SK-N-SH treated with all-trans-retinoic acid at 6 μM for 48 hours (cell line): ENCODE results near the gene FABP1.

Source experiments
- ATAC-seq: fragments of 200-7000 bp; cut with Tn5 transposase; 3 replicates; pipeline ENCODE4 v1.9.1; 2020; ENCODE audit warnings: mild to moderate bottlenecking, moderate library complexity
- ARNTL ChIP-seq: fragments of 450-650 bp; formaldehyde crosslinking; IDR thresholded peaks from 2 replicates; pipeline ENCODE4 v1.5.0; 2020; ENCODE audit warnings: low read depth, mild to moderate bottlenecking, moderate library complexity, borderline replicate concordance
- BACH2 ChIP-seq: fragments of 250-450 bp; sonication (Bioruptor Pico); IDR thresholded peaks from 2 replicates; pipeline ENCODE4 v1.9.0; 2021; ENCODE audit warnings: mild to moderate bottlenecking, borderline replicate concordance
- CREB5 ChIP-seq: fragments of 250-450 bp; sonication (Bioruptor Pico); IDR thresholded peaks from 2 replicates; pipeline ENCODE4 v1.5.1; 2020; ENCODE audit warnings: low read depth, mild to moderate bottlenecking, moderate library complexity
- CSDC2 ChIP-seq: fragments of 250-450 bp; sonication (Bioruptor Pico); IDR thresholded peaks from 2 replicates; pipeline ENCODE4 v1.5.0; 2020; ENCODE audit warnings: mild to moderate bottlenecking, moderate library complexity
- CSRNP3 ChIP-seq: fragments of 250-450 bp; sonication (Bioruptor Pico); IDR thresholded peaks from 2 replicates; pipeline ENCODE4 v1.5.1; 2021; ENCODE audit warnings: mild to moderate bottlenecking, moderate library complexity
- ESRRG ChIP-seq: fragments of 250-450 bp; sonication (Bioruptor Pico); IDR thresholded peaks from 2 replicates; pipeline ENCODE4 v1.6.1; 2021; ENCODE audit warnings: mild to moderate bottlenecking
- GLIS3 ChIP-seq: fragments of 250-450 bp; sonication (Bioruptor Pico); IDR thresholded peaks from 2 replicates; pipeline ENCODE4 v1.5.0; 2020; ENCODE audit warnings: mild to moderate bottlenecking, moderate library complexity
- ISL1 ChIP-seq: fragments of 250-450 bp; sonication (Bioruptor Pico); IDR thresholded peaks from 2 replicates; pipeline ENCODE4 v2.1.2; 2022; ENCODE audit warnings: mild to moderate bottlenecking, moderate library complexity
- OSR1 ChIP-seq: fragments of 250-450 bp; sonication (Bioruptor Pico); IDR thresholded peaks from 2 replicates; pipeline ENCODE4 v1.8.0; 2022; ENCODE audit warnings: moderate library complexity, mild to moderate bottlenecking, inconsistent platforms
- PATZ1 ChIP-seq: fragments of 250-450 bp; sonication (Bioruptor Pico); IDR thresholded peaks from 2 replicates; pipeline ENCODE4 v1.8.0; 2020; ENCODE audit warnings: mild to moderate bottlenecking, moderate library complexity, borderline replicate concordance
- POU6F1 ChIP-seq: fragments of 250-450 bp; sonication (Bioruptor Pico); IDR thresholded peaks from 2 replicates; pipeline ENCODE4 v1.8.0; 2021; ENCODE audit warnings: low read depth, mild to moderate bottlenecking, moderate library complexity, borderline replicate concordance
- PPARA ChIP-seq: fragments of 250-450 bp; sonication (Bioruptor Pico); IDR thresholded peaks from 2 replicates; pipeline ENCODE4 v1.5.0; 2020; ENCODE audit warnings: mild to moderate bottlenecking, borderline replicate concordance
- RARB ChIP-seq: fragments of 250-450 bp; sonication (Bioruptor Pico); IDR thresholded peaks from 2 replicates; pipeline ENCODE4 v1.8.0; 2021; ENCODE audit warnings: mild to moderate bottlenecking, moderate library complexity
- TSHZ2 ChIP-seq: fragments of 250-450 bp; sonication (Bioruptor Pico); IDR thresholded peaks from 2 replicates; pipeline ENCODE4 v1.5.0; 2020; ENCODE audit warnings: mild to moderate bottlenecking, moderate library complexity
- ZC3H10 ChIP-seq: fragments of 250-450 bp; sonication (Bioruptor Pico); IDR thresholded peaks from 2 replicates; pipeline ENCODE4 v1.5.1; 2021; ENCODE audit warnings: mild to moderate bottlenecking, moderate library complexity
- ZFP3 ChIP-seq: fragments of 250-450 bp; sonication (Bioruptor Pico); IDR thresholded peaks from 2 replicates; pipeline ENCODE4 v1.5.0; 2020; ENCODE audit warnings: mild to moderate bottlenecking, moderate library complexity
- ZFP30 ChIP-seq: fragments of 450-650 bp; formaldehyde crosslinking; IDR thresholded peaks from 2 replicates; pipeline ENCODE4 v1.5.0; 2022; ENCODE audit warnings: mild to moderate bottlenecking, moderate library complexity
- ZNF565 ChIP-seq: fragments of 450-650 bp; formaldehyde crosslinking; conservative IDR thresholded peaks from 2 replicates; pipeline ENCODE4 v1.5.0; 2020; ENCODE audit warnings: low read depth, mild to moderate bottlenecking, moderate library complexity
- ZNF70 ChIP-seq: fragments of 450-650 bp; formaldehyde crosslinking; IDR thresholded peaks from 2 replicates; pipeline ENCODE4 v1.5.0; 2020; ENCODE audit warnings: mild to moderate bottlenecking, moderate library complexity
- ZNF8 ChIP-seq: fragments of 450-650 bp; formaldehyde crosslinking; IDR thresholded peaks from 2 replicates; pipeline ENCODE4 v1.5.0; 2020; ENCODE audit warnings: mild to moderate bottlenecking, moderate library complexity

The FABP1 gene

GRCh38 chr2:88090446-88091283, 37.2 kb downstream of the FABP1 start (continued):
- TF ChIP-seq POU6F1 (CRISPR knock-in tag): no peak
- no peak for TF ChIP-seq BACH2 (CRISPR knock-in tag)
- no peak for TF ChIP-seq CREB5 (CRISPR knock-in tag)
- TF ChIP-seq GLIS3 (CRISPR knock-in tag): no peak
- no peak for TF ChIP-seq RARB (CRISPR knock-in tag)
- no peak for TF ChIP-seq OSR1
- TF ChIP-seq PPARA (CRISPR knock-in tag): no peak
- TF ChIP-seq ZNF70 (CRISPR knock-in tag): no peak

- TF ChIP-seq ZFP3 (CRISPR knock-in tag) (no peak), ZNF8 (no peak), ESRRG (no peak), ARNTL (no peak), PPARA (CRISPR knock-in tag) (no peak), ZNF70 (CRISPR knock-in tag) (no peak), CREB5 (CRISPR knock-in tag) (no peak), OSR1 (no peak), PATZ1 (CRISPR knock-in tag) (no peak), ZNF565 (CRISPR knock-in tag) (no peak), CSRNP3 (no peak), ISL1 (CRISPR knock-in tag) (no peak), TSHZ2 (no peak), ZFP30 (no peak), BACH2 (CRISPR knock-in tag) (no peak), ZC3H10 (no peak), GLIS3 (CRISPR knock-in tag) (no peak), CSDC2 (no peak), POU6F1 (CRISPR knock-in tag) (no peak)
- TF ChIP-seq, all 23 proteins: peak for 0
- no peak for ATAC-seq
Observed at GRCh38 chr2:88088999-88089398, 38.9 kb downstream of the FABP1 start.
